Measurements from ENCODE around the gene NINJ2. TPM values are rescaled to one million over a fixed set of nuclear protein-coding genes. Genes with fewer than 3 reads are reported as not detected.

NINJ2 gene
- total RNA-seq, 1 donor, result 5.8 TPM

DNA sequence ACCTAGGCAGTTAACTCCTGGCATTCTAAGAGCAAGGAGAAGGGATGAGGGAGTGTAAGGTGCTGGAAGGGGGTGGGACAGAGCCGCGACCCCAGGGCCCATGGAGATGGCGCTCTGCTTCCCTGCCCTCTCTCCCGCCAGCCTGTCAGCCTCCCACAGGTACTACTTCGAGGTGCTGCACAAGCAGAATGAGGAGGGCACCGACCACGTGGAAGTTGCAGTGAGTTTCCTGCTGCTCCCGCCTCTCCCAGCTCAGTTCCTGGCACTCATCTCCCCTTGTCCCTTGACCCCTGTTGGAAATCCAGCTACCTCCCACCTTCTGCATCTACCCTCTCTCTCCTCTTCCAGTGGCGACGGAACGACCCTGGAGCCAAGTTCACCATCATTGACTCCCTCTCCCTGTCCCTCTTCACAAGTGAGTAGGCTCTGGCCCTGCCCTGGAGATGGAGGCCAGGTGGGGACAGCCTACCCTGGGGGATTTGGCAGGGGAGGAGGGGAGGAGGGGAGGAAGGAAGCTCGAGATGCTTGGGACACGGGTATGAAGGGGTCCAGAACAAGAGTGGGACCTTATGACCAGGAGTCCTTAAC lies 115.3 kb downstream of the NINJ2 start:
- Histone ChIP-seq H2AFZ (ENCODE audit: low read length) (no peak overlapping the region), H3K4me2 (ENCODE audit: insufficient read depth, low read length) (no peak overlapping the region), H3K36me3 (ENCODE audit: insufficient read depth, low read length) (no peaks in the 10 kb centered on the region), H3K79me2 (ENCODE audit: insufficient read depth, low read length) (no peaks in the 10 kb centered on the region), H3K4me3 (ENCODE audit: insufficient read depth, low read length) (no peak overlapping the region), H3K9me3 (ENCODE audit: low read depth, low read length) (no peaks in the 10 kb centered on the region), H4K20me1 (ENCODE audit: insufficient read depth, low read length) (no peaks in the 10 kb centered on the region), H3K27me3 (ENCODE audit: insufficient read depth, low read length) (peaks cover 29% of the 10 kb centered on the region), H3K4me1 (ENCODE audit: insufficient read depth, low read length) (no peaks in the 10 kb centered on the region), H3K27ac (ENCODE audit: low read depth, low read length) (no peak overlapping the region)
- peak; percentile 53 for DNase-seq (ENCODE audit: insufficient read length, low spot score, missing footprints)
- no peak for TF ChIP-seq CTCF (IDR thresholded peaks at IDR 0.05; ENCODE audit: extremely low read depth, low read depth, low read length)

DNA sequence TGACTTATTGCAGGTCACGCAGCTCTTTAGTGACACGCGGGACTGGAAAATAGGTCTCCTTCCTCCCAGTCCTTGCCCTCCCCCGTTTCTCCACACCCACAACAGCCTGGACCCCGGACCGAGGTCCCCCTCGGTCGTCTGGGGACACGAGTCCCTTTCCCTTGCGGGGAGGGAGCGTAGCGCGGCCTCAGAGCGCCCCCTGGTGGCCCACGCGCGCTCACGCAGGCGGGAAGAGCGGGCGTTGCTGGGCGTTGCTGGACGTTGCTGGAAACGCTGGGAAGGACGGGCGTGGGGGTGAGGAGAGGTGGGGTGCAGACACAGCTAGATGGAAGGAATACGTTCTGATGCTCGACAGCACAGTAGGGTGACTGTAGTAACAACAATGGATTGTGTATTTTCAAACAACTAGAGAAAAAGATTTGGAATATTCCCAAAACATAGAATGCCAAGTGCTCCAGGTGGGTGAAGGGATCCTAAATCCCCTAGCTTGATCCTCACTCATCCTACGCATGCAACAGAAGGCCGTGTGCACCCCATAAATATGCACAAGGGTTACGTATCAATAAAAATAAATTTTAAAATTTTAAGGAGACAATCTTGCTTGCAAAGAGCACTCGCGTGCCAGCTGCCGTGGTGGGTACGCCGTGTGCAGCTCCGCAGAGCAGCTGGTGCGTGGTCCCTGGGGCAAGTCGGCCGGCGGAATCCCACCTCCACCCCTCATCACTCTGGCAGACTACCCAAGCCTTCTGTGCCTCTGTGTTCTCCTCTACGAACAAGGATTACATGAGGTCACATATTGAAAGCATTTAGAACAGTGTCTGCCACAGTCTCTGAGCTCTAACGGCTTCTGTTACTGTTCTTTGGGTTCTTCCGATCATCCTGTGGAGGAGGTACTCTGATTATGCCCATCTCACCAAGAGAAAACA lies 116.1 kb downstream of the NINJ2 start:
- H3K36me3 ChIP-seq (ENCODE audit: insufficient read depth, low read length), result no peaks in the 10 kb centered on the region
- no peaks in the 10 kb centered on the region for H3K9me3 ChIP-seq (ENCODE audit: low read depth, low read length)
- H3K4me2 ChIP-seq (ENCODE audit: insufficient read depth, low read length), result no peak overlapping the region
- peak; percentile 87 for TF ChIP-seq CTCF (IDR thresholded peaks at IDR 0.05; ENCODE audit: extremely low read depth, low read depth, low read length)
- H4K20me1 ChIP-seq (ENCODE audit: insufficient read depth, low read length), result no peaks in the 10 kb centered on the region
- no peak overlapping the region for H3K4me3 ChIP-seq (ENCODE audit: insufficient read depth, low read length)
- no peaks in the 10 kb centered on the region for H3K4me1 ChIP-seq (ENCODE audit: insufficient read depth, low read length)
- no peak overlapping the region for H3K27ac ChIP-seq (ENCODE audit: low read depth, low read length)
- no peaks in the 10 kb centered on the region for H3K79me2 ChIP-seq (ENCODE audit: insufficient read depth, low read length)
- DNase-seq (ENCODE audit: insufficient read length, low spot score, missing footprints), result peak; percentile 98
- no peak overlapping the region for H2AFZ ChIP-seq (ENCODE audit: low read length)
- H3K27me3 ChIP-seq (ENCODE audit: insufficient read depth, low read length), result peaks cover 21% of the 10 kb centered on the region

- Histone ChIP-seq H2AFZ (ENCODE audit: low read length) (no peak overlapping the region), H3K9me3 (ENCODE audit: low read depth, low read length) (no peaks in the 10 kb centered on the region), H3K4me3 (ENCODE audit: insufficient read depth, low read length) (no peak overlapping the region), H4K20me1 (ENCODE audit: insufficient read depth, low read length) (no peaks in the 10 kb centered on the region), H3K4me2 (ENCODE audit: insufficient read depth, low read length) (no peak overlapping the region), H3K36me3 (ENCODE audit: insufficient read depth, low read length) (no peaks in the 10 kb centered on the region), H3K79me2 (ENCODE audit: insufficient read depth, low read length) (no peaks in the 10 kb centered on the region), H3K27ac (ENCODE audit: low read depth, low read length) (no peak overlapping the region), H3K27me3 (ENCODE audit: insufficient read depth, low read length) (peaks cover 14% of the 10 kb centered on the region), H3K4me1 (ENCODE audit: insufficient read depth, low read length) (no peaks in the 10 kb centered on the region)
- no peak for TF ChIP-seq CTCF (IDR thresholded peaks at IDR 0.05; ENCODE audit: extremely low read depth, low read depth, low read length)
- peak; percentile 84 for DNase-seq (ENCODE audit: insufficient read length, low spot score, missing footprints)
Measured at GRCh38 chr12:546265-546919, 116.9 kb downstream of the NINJ2 start.

- Histone ChIP-seq H3K9me3 (ENCODE audit: low read depth, low read length) (no peaks in the 10 kb centered on the region), H3K36me3 (ENCODE audit: insufficient read depth, low read length) (no peaks in the 10 kb centered on the region), H3K4me3 (ENCODE audit: insufficient read depth, low read length) (no peak overlapping the region), H2AFZ (ENCODE audit: low read length) (no peak overlapping the region), H3K4me1 (ENCODE audit: insufficient read depth, low read length) (no peaks in the 10 kb centered on the region), H3K27ac (ENCODE audit: low read depth, low read length) (no peak overlapping the region), H3K27me3 (ENCODE audit: insufficient read depth, low read length) (peaks cover 14% of the 10 kb centered on the region), H3K4me2 (ENCODE audit: insufficient read depth, low read length) (no peak overlapping the region), H4K20me1 (ENCODE audit: insufficient read depth, low read length) (no peaks in the 10 kb centered on the region), H3K79me2 (ENCODE audit: insufficient read depth, low read length) (no peaks in the 10 kb centered on the region)
- DNase-seq (ENCODE audit: insufficient read length, low spot score, missing footprints), result peak; percentile 58
- no peak for TF ChIP-seq CTCF (IDR thresholded peaks at IDR 0.05; ENCODE audit: extremely low read depth, low read depth, low read length)
Measured at GRCh38 chr12:545835-546234, 117.4 kb downstream of the NINJ2 start.
